ENCODE measurements around the gene NKTR.

Gene NKTR

GRCh38 chr3:42688487-42689420 lies 88.3 kb downstream of the NKTR start:
- TF ChIP-seq ZNF704 (tag by site-specific recombination; IDR thresholded peaks at IDR 0.05) = no peak
- TF ChIP-seq ZNF121 (tag by site-specific recombination; IDR thresholded peaks at IDR 0.05) = no peak
- TF ChIP-seq, protein P1, sequence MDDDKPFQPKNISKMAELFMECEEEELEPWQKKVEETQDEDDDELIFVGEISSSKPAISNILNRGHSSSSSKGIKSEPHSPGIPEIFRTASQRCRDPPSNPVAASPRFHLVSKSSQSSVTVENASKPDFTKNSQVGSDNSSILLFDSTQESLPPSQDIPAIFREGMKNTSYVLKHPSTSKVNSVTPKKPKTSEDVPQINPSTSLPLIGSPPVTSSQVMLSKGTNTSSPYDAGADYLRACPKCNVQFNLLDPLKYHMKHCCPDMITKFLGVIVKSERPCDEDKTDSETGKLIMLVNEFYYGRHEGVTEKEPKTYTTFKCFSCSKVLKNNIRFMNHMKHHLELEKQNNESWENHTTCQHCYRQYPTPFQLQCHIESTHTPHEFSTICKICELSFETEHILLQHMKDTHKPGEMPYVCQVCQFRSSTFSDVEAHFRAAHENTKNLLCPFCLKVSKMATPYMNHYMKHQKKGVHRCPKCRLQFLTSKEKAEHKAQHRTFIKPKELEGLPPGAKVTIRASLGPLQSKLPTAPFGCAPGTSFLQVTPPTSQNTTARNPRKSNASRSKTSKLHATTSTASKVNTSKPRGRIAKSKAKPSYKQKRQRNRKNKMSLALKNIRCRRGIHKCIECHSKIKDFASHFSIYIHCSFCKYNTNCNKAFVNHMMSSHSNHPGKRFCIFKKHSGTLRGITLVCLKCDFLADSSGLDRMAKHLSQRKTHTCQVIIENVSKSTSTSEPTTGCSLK (tag by site-specific recombination; IDR thresholded peaks at IDR 0.05) = no peak
- TF ChIP-seq ZNF600 (tag by site-specific recombination; IDR thresholded peaks at IDR 0.05) = no peak
- TF ChIP-seq ZNF707 (tag by site-specific recombination; IDR thresholded peaks at IDR 0.05) = no peak
- no peak for TF ChIP-seq ZNF138 (tag by site-specific recombination; IDR thresholded peaks at IDR 0.05; ENCODE audit: borderline replicate concordance)
- no peak for TF ChIP-seq KLF10 (tag by site-specific recombination; IDR thresholded peaks at IDR 0.05)
- TF ChIP-seq ZNF19 (tag by site-specific recombination; IDR thresholded peaks at IDR 0.05; ENCODE audit: low read depth) = no peak
- TF ChIP-seq, protein P2, sequence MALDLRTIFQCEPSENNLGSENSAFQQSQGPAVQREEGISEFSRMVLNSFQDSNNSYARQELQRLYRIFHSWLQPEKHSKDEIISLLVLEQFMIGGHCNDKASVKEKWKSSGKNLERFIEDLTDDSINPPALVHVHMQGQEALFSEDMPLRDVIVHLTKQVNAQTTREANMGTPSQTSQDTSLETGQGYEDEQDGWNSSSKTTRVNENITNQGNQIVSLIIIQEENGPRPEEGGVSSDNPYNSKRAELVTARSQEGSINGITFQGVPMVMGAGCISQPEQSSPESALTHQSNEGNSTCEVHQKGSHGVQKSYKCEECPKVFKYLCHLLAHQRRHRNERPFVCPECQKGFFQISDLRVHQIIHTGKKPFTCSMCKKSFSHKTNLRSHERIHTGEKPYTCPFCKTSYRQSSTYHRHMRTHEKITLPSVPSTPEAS (tag by site-specific recombination; IDR thresholded peaks at IDR 0.05) = no peak
- TF ChIP-seq, protein P3, sequence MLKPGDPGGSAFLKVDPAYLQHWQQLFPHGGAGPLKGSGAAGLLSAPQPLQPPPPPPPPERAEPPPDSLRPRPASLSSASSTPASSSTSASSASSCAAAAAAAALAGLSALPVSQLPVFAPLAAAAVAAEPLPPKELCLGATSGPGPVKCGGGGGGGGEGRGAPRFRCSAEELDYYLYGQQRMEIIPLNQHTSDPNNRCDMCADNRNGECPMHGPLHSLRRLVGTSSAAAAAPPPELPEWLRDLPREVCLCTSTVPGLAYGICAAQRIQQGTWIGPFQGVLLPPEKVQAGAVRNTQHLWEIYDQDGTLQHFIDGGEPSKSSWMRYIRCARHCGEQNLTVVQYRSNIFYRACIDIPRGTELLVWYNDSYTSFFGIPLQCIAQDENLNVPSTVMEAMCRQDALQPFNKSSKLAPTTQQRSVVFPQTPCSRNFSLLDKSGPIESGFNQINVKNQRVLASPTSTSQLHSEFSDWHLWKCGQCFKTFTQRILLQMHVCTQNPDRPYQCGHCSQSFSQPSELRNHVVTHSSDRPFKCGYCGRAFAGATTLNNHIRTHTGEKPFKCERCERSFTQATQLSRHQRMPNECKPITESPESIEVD (tag by site-specific recombination; IDR thresholded peaks at IDR 0.05) = no peak
- TF ChIP-seq ZNF354C (tag by site-specific recombination; IDR thresholded peaks at IDR 0.05; ENCODE audit: borderline replicate concordance, low read depth) = no peak
- TF ChIP-seq, protein P4, sequence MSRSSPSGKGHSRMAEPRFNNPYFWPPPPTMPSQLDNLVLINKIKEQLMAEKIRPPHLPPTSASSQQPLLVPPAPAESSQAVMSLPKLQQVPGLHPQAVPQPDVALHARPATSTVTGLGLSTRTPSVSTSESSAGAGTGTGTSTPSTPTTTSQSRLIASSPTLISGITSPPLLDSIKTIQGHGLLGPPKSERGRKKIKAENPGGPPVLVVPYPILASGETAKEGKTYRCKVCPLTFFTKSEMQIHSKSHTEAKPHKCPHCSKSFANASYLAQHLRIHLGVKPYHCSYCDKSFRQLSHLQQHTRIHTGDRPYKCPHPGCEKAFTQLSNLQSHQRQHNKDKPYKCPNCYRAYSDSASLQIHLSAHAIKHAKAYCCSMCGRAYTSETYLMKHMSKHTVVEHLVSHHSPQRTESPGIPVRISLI (tag by site-specific recombination; IDR thresholded peaks at IDR 0.05) = no peak
- TF ChIP-seq, protein P5, sequence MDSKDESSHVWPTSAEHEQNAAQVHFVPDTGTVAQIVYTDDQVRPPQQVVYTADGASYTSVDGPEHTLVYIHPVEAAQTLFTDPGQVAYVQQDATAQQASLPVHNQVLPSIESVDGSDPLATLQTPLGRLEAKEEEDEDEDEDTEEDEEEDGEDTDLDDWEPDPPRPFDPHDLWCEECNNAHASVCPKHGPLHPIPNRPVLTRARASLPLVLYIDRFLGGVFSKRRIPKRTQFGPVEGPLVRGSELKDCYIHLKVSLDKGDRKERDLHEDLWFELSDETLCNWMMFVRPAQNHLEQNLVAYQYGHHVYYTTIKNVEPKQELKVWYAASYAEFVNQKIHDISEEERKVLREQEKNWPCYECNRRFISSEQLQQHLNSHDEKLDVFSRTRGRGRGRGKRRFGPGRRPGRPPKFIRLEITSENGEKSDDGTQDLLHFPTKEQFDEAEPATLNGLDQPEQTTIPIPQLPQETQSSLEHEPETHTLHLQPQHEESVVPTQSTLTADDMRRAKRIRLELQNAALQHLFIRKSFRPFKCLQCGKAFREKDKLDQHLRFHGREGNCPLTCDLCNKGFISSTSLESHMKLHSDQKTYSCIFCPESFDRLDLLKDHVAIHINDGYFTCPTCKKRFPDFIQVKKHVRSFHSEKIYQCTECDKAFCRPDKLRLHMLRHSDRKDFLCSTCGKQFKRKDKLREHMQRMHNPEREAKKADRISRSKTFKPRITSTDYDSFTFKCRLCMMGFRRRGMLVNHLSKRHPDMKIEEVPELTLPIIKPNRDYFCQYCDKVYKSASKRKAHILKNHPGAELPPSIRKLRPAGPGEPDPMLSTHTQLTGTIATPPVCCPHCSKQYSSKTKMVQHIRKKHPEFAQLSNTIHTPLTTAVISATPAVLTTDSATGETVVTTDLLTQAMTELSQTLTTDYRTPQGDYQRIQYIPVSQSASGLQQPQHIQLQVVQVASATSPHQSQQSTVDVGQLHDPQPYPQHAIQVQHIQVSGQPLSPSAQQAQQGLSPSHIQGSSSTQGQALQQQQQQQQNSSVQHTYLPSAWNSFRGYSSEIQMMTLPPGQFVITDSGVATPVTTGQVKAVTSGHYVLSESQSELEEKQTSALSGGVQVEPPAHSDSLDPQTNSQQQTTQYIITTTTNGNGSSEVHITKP (tag by site-specific recombination; IDR thresholded peaks at IDR 0.05) = no peak
- TF ChIP-seq ZNF473 (tag by site-specific recombination; IDR thresholded peaks at IDR 0.05) = no peak
- TF ChIP-seq BCL11A (tag by site-specific recombination; IDR thresholded peaks at IDR 0.05; ENCODE audit: low read depth) = no peak
- TF ChIP-seq ZNF629 (tag by site-specific recombination; IDR thresholded peaks at IDR 0.05) = no peak
- TF ChIP-seq, protein P6, sequence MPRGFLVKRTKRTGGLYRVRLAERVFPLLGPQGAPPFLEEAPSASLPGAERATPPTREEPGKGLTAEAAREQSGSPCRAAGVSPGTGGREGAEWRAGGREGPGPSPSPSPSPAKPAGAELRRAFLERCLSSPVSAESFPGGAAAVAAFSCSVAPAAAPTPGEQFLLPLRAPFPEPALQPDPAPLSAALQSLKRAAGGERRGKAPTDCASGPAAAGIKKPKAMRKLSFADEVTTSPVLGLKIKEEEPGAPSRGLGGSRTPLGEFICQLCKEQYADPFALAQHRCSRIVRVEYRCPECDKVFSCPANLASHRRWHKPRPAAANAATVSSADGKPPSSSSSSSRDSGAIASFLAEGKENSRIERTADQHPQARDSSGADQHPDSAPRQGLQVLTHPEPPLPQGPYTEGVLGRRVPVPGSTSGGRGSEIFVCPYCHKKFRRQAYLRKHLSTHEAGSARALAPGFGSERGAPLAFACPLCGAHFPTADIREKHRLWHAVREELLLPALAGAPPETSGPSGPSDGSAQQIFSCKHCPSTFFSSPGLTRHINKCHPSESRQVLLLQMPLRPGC (tag by site-specific recombination; IDR thresholded peaks at IDR 0.05) = no peak
- Histone ChIP-seq H3K27ac (ENCODE audit: extremely low read depth, low read depth, low read length) (no peak overlapping the region), H3K4me3 (ENCODE audit: low read depth, low read length) (no peak overlapping the region), H3K36me3 (ENCODE audit: control insufficient read depth in 2 of 2, insufficient read depth in 1 of 2, low read length in 2 of 2) (no peaks in the 10 kb centered on the region), H3K4me1 (ENCODE audit: control insufficient read depth, insufficient read depth, low read length) (no peaks in the 10 kb centered on the region), H3K9me3 (ENCODE audit: control insufficient read depth, insufficient read depth, low read depth, low read length) (no peaks in the 10 kb centered on the region)
- ChIA-PET POLR2A (no interaction called here), CTCF (interaction anchor here (0.9 kb wide), 1 partner anchor 28 kb away, joined by 3 read pairs; no protein-coding TSS in a partner anchor)
